ENCODE data around the gene TEDC2.

- no peak for TF ChIP-seq EZH2 (IDR thresholded peaks at IDR 0.05; ENCODE audit: borderline replicate concordance)
- TF ChIP-seq CTCF (IDR thresholded peaks at IDR 0.05; ENCODE audit: poor library complexity), result no peak
Observed at GRCh38 chr16:2500430-2500917, 40.6 kb downstream of the TEDC2 start.

All from hepatocyte (in vitro differentiated cells).